ENCODE results near the gene FCRLB.
"Not testable (repeated sequence)": the region's sequence is repeated elsewhere in the genome, so short reads cannot be mapped to it uniquely, and the experiment has no call there.

The FCRLB gene

GRCh38 chr1:161740921-161741320 is 19.6 kb downstream of the FCRLB start:
- DNase-seq (ENCODE audit: low read depth in 3 of 3), result no peak

GRCh38 chr1:161743231-161743630 is 21.9 kb downstream of the FCRLB start:
- DNase-seq (ENCODE audit: low read depth in 3 of 3), result no peak

DNA sequence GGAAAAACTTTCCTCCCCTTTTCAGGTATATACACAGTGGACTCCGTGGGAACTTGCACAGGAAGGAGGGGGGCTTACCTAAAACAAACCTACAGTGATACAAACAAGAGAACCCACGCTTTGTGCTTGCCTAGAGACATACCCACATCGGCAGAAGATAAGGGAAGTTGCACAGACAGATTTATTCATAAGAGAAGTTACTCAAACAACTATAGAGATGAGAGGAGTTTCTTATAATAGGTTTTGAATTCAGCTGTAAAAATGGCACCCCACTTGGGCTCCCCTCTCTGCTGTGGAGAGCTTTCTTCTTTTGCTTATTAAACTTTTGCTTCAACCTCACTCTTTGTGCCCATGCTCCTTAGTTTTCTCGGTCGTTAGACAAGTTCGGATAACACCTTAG is 26.5 kb downstream of the FCRLB start:
- DNase-seq (ENCODE audit: low read depth in 3 of 3), result no peak

DNA sequence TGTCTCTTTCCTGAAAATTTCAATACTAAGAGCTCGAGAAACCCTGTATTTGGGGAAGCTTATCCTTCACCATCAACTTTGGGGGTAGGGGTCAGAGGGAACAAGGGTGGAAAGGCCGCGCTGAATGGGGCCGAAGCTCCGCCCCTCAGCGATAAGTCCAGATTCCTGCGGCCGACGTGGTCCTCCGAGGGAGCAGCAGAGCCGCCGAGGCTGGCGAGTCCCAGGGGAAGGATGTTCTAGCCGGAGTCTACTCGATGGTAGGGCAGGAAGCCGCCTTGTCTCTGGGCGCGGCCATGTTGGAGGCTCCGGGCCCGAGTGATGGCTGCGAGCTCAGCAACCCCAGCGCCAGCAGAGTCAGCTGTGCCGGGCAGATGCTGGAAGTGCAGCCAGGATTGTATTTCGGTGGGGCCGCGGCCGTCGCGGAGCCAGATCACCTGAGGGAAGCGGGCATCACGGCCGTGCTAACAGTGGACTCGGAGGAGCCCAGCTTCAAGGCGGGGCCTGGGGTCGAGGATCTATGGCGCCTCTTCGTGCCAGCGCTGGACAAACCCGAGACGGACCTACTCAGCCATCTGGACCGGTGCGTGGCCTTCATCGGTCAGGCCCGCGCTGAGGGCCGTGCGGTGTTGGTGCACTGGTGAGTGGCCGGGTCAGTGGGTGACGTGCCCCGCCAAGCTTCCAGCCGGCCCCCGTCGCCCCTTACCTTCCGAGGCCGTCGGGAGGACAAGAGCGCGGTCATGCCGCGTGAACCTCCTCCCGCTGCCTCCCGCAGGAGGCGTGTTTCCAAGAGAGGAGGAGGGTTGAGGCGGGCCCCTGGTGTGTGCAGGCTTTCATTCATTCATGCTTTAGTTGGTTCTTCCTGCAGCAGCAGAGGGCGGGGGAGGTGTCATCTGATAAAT is 28.4 kb downstream of the FCRLB start, which contains the start of gene DUSP12:
Gene DUSP12, plus strand, starts transcription at position 278 of the 899 bp plus-strand sequence. Its CDS starts 16 bp downstream, at position 294.
- DNase-seq (ENCODE audit: low read depth in 3 of 3), result peak; percentile 83 to 85 (median 84)

DNA sequence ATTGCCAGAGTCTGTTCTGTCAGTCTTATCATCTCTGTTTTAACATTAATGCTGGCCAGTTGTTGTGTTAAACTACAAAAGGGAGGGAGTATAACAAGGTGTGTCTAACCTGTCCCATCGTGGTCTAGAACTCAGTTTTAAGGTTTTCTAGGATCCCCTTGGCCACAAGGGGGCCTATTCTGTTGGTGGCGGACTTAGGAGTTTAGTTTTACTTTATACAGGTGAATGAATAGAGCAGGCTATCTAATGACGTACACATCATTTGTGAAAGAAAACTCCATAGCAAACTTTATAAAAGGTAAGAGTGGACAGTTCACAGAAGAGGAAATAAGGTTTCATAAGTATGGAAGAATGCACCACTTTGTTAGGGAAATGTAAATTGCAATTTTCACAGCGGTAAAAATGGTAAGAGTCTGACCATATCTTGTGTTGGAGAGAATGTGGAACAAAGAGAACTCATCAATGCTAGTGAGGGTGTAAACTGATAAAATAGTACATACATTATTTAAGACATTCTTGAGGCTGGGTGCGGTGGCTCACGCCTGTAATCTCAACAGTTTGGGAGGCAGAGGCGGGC is 42.3 kb downstream of the FCRLB start:
- DNase-seq (ENCODE audit: low read depth in 3 of 3), result peak in 1 of 3 donors; percentile 41

DNA sequence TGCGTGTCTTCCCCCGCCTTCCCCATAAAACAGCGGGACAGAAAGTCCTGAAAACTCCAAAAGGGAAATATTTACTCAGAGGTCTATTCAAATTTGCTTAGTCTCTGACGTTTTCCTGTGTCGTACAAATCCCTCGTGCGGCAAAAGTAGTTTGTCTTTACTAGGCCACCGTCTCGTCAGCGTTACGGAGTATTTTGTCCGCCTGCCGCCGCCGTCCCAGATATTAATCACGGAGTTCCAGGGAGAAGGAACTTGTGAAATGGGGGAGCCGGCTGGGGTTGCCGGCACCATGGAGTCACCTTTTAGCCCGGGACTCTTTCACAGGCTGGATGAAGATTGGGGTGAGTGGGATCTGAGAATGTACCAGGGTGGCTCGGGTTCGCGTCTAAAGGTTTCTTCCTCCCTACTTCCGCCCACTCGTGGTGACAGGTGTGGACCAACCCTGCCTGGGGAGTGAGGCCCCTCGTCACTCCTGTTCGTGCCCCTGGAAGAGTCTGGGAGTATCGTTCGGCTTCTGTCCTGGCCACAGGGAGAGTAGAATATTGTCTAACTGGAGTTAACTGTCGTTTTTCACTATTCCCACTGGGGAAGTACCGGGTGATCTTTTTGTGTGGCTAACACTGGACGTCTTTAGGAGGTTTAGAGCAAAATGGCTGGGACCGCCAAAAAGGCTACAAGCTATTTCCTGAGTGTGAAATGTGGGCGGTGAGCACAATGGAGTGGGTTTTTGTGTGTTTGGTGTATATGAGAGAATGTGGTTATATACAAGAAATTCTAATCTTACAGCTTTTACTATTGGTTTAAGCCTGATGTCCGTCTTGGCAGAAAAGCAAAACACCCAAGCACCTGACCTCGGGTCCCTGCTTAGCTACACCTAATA is 45.0 kb downstream of the FCRLB start, which contains the start of gene ATF6:
Gene ATF6, plus strand, starts transcription at position 219 of the 880 bp plus-strand sequence. Its CDS starts 41 bp downstream, at position 260.
- peak; percentile 54 to 72 (median 69) for DNase-seq (ENCODE audit: low read depth in 3 of 3)

DNA sequence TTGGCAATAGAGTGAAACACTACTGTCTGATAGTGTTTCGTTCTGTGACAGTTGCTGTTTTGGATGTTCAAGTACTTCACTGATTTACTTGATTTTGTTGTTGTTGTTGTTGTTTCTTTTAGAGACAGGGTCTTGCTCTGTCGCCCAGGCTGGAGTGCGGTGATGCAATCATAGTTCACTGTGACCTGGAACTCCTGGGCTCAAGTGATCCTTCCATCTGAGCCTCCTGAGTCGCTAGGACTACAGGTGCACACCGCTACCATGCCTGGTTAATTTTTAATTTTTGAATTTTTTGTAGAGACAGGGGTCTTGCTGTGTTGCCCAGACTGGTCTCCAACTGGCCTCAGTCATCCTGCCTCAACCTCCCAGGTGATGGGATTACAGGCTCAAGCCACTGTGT is 47.1 kb downstream of the FCRLB start:
- DNase-seq (ENCODE audit: low read depth in 3 of 3), result no peak

DNA sequence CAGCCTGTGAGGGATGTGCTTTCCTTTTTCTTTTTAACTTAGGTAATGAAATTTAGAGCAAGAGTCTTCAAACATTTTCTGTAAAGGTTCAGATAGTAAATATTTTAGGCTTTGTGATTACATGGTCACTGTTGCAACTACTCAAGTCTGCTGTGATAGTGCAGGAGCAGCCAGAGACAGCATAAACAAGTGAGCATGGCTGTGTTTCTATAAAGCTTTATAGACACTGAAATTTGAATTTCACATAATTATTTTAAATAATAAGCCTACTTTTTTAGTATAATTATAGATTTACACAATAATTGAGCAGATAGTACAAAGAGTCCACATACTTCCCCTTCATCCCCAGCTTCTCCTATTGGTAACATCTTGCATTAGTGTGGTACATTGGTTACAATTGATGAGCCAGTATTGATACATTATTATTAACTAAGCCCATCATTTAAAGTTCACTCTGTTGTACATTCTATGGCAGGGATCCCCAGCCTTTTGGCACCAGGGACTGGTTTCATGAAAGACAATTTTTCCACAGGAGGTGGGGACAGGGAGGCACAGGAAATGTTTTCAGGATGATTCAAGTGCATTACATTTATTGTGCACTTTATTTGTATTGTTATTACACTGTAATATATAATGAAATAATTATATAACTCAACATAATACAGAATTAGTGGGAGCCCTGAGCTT is 47.8 kb downstream of the FCRLB start:
- DNase-seq (ENCODE audit: low read depth in 3 of 3), result no peak

GRCh38 chr1:161769673-161770045 is 48.3 kb downstream of the FCRLB start:
- DNase-seq (ENCODE audit: low read depth in 3 of 3), result not testable (repeated sequence)

GRCh38 chr1:161770250-161770649 is 48.9 kb downstream of the FCRLB start:
- no peak for DNase-seq (ENCODE audit: low read depth in 3 of 3)

DNA sequence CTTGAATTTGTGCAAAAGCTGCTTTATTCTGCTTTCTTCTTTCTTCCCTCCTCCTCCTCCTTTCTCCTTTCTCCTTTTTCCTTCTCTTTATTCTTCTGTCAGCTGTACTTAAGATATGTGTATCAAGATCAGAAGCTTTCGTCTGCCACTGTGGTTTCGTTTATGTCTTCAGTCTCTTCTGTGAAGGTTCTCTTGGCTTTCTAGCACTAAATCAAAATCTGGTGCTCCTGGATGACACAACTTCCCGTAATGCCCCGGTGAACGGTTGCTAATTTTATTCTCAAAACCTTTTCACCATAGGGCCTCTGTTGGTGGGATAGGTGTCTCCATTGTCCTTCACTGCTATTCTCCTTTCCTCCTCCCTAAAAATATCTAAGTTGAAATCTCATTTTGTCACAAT is 49.8 kb downstream of the FCRLB start:
- no peak for DNase-seq (ENCODE audit: low read depth in 3 of 3)

- DNase-seq (ENCODE audit: low read depth in 3 of 3), result no peak
Observed at GRCh38 chr1:161771973-161772372, 50.6 kb downstream of the FCRLB start.

GRCh38 chr1:161772397-161772796 is 51.1 kb downstream of the FCRLB start:
- DNase-seq (ENCODE audit: low read depth in 3 of 3), result no peak

GRCh38 chr1:161773791-161774190 is 52.4 kb downstream of the FCRLB start:
- no peak for DNase-seq (ENCODE audit: low read depth in 3 of 3)

GRCh38 chr1:161777261-161777660 is 55.9 kb downstream of the FCRLB start:
- DNase-seq (ENCODE audit: low read depth in 3 of 3), result no peak

Measured in stimulated activated CD4-positive, alpha-beta T cell treated with anti-CD3 and anti-CD28 coated beads, TNF-alpha, amount 100 ng/mL, for 48 hours (primary cell).